ENCODE results near the gene VIPR2. TPM values are rescaled to one million over a fixed set of nuclear protein-coding genes. Genes with fewer than 3 reads are reported as not detected.

Gene VIPR2
- polyA plus RNA-seq, 3 donors, result not detected

- Mint-ChIP-seq H3K27ac (no peak overlapping the region), H3K4me3 (no peak overlapping the region), H3K4me1 (no peaks in the 10 kb centered on the region), H3K9me3 (peaks cover 0 to 5% (median 2%) of the 10 kb centered on the region in 7 donors), H3K36me3 (no peaks in the 10 kb centered on the region), H3K27me3 (ENCODE audit: low read depth in 3 of 3) (peaks cover 0 to 2% (median 2%) of the 10 kb centered on the region in 3 donors)
- no peaks in the 10 kb centered on the region for H3K4me1 ChIP-seq (ENCODE audit: control insufficient read depth in 1 of 2, insufficient read depth in 2 of 2, low read length in 2 of 2)
- no peak for DNase-seq
- no peak for TF ChIP-seq CTCF (IDR thresholded peaks at IDR 0.05)
- H2AFZ ChIP-seq (ENCODE audit: insufficient read depth, low read depth, low read length, poor library complexity, severe bottlenecking), result no peak overlapping the region
- no peak overlapping the region for H3K9ac ChIP-seq (ENCODE audit: insufficient read depth, low read length, poor library complexity, severe bottlenecking)
- no peak overlapping the region for H3K4me2 ChIP-seq (replicated peaks; ENCODE audit: extremely low read depth, low read length, poor library complexity, severe bottlenecking)
- intact Hi-C loops (cut with micrococcal nuclease), result no loop called here
- H3K27ac ChIP-seq (ENCODE audit: low read depth in 1 of 2, low read length in 2 of 2), result no peak overlapping the region
- H3K27me3 ChIP-seq (ENCODE audit: control insufficient read depth in 2 of 2, insufficient read depth in 2 of 2, low read length in 2 of 2), result no peaks in the 10 kb centered on the region
- H3K4me3 ChIP-seq (replicated peaks in 1 of 3; ENCODE audit: low read depth in 2 of 3, low read length in 3 of 3), result no peak overlapping the region
- no peaks in the 10 kb centered on the region for H3K9me3 ChIP-seq (replicated peaks in 1 of 2; ENCODE audit: control insufficient read depth in 1 of 2, insufficient read depth in 1 of 2, low read length in 2 of 2)
- no peaks in the 10 kb centered on the region for H4K20me1 ChIP-seq (ENCODE audit: insufficient read depth, low read length)
- no peaks in the 10 kb centered on the region for H3K36me3 ChIP-seq (replicated peaks in 1 of 2; ENCODE audit: control insufficient read depth in 1 of 2, insufficient read depth in 2 of 2, low read length in 2 of 2)
- H3K79me2 ChIP-seq (ENCODE audit: insufficient read depth, low read length), result no peaks in the 10 kb centered on the region
Observed at GRCh38 chr7:159076333-159076732, 68.3 kb downstream of the VIPR2 start.

GRCh38 chr7:159075563-159076238, 69.0 kb downstream of the VIPR2 start:
- Histone ChIP-seq H3K9me3 (replicated peaks in 1 of 2; ENCODE audit: control insufficient read depth in 1 of 2, insufficient read depth in 1 of 2, low read length in 2 of 2) (no peaks in the 10 kb centered on the region), H3K4me3 (replicated peaks in 1 of 3; ENCODE audit: low read depth in 2 of 3, low read length in 3 of 3) (no peak overlapping the region), H3K27me3 (ENCODE audit: control insufficient read depth in 2 of 2, insufficient read depth in 2 of 2, low read length in 2 of 2) (no peaks in the 10 kb centered on the region), H4K20me1 (ENCODE audit: insufficient read depth, low read length) (no peaks in the 10 kb centered on the region), H3K27ac (ENCODE audit: low read depth in 1 of 2, low read length in 2 of 2) (no peak overlapping the region), H3K79me2 (ENCODE audit: insufficient read depth, low read length) (no peaks in the 10 kb centered on the region), H3K4me1 (ENCODE audit: control insufficient read depth in 1 of 2, insufficient read depth in 2 of 2, low read length in 2 of 2) (no peaks in the 10 kb centered on the region), H3K4me2 (replicated peaks; ENCODE audit: extremely low read depth, low read length, poor library complexity, severe bottlenecking) (no peak overlapping the region), H3K36me3 (replicated peaks in 1 of 2; ENCODE audit: control insufficient read depth in 1 of 2, insufficient read depth in 2 of 2, low read length in 2 of 2) (no peaks in the 10 kb centered on the region), H3K9ac (ENCODE audit: insufficient read depth, low read length, poor library complexity, severe bottlenecking) (no peak overlapping the region), H2AFZ (ENCODE audit: insufficient read depth, low read depth, low read length, poor library complexity, severe bottlenecking) (no peak overlapping the region)
- Mint-ChIP-seq H3K27ac (no peak overlapping the region), H3K4me1 (peaks cover 1% of the 10 kb centered on the region), H3K9me3 (peaks cover 0 to 5% (median 2%) of the 10 kb centered on the region in 7 donors), H3K36me3 (no peaks in the 10 kb centered on the region), H3K27me3 (ENCODE audit: low read depth in 3 of 3) (peaks cover 0 to 2% (median 2%) of the 10 kb centered on the region in 3 donors), H3K4me3 (no peak overlapping the region)
- 94% methylated on average over 13 of the region's 17 CpGs for WGBS (ENCODE audit: insufficient coverage)
- intact Hi-C loops (cut with micrococcal nuclease), result no loop called here
- no peak for DNase-seq
- TF ChIP-seq CTCF (IDR thresholded peaks at IDR 0.05), result no peak

Data from CD14-positive monocyte (primary cell).